Trophoblast cell (in vitro differentiated cells and primary cell): ENCODE measurements around the gene AP1G2.

Experiments
- DNase-seq, 2 donors: peaks; one replicate each; pipeline ENCODE4 v3.0.0-alpha.2; 2016
- H2AFZ ChIP-seq: 2 replicates; pipeline ENCODE4 v1.6.1; 2013; ENCODE audit warnings: low read length, moderate library complexity, mild to moderate bottlenecking; ENCODE audit not compliant: insufficient read depth, poor library complexity
- H2AK5ac ChIP-seq: 2 replicates; pipeline ENCODE4 v1.6.1; 2013; ENCODE audit warnings: mild to moderate bottlenecking, low read length
- H2BK120ac ChIP-seq: 2 replicates; pipeline ENCODE4 v1.6.1; 2013; ENCODE audit warnings: low read length, mild to moderate bottlenecking, moderate library complexity; ENCODE audit not compliant: insufficient read depth, poor library complexity
- H2BK12ac ChIP-seq: 2 replicates; pipeline ENCODE4 v1.6.1; 2013; ENCODE audit warnings: mild to moderate bottlenecking, low read length, moderate library complexity
- H2BK5ac ChIP-seq: 2 replicates; pipeline ENCODE4 v1.6.1; 2013; ENCODE audit warnings: low read length, low read depth, moderate library complexity, mild to moderate bottlenecking; ENCODE audit not compliant: poor library complexity
- H3K14ac ChIP-seq: 2 replicates; pipeline ENCODE4 v1.6.1; 2013; ENCODE audit warnings: mild to moderate bottlenecking, low read length
- H3K18ac ChIP-seq: 2 replicates; pipeline ENCODE4 v1.6.1; 2013; ENCODE audit warnings: mild to moderate bottlenecking, low read length
- H3K23ac ChIP-seq: 2 replicates; pipeline ENCODE4 v1.6.1; 2013; ENCODE audit warnings: low read length
- H3K27ac ChIP-seq: 2 replicates; pipeline ENCODE4 v1.5.1; 2013; ENCODE audit warnings: low read depth, mild to moderate bottlenecking, inconsistent platforms, low read length, moderate library complexity
- H3K27me3 ChIP-seq: 2 replicates; pipeline ENCODE4 v1.6.1; 2013; ENCODE audit warnings: inconsistent platforms, mild to moderate bottlenecking, low read length, moderate library complexity; ENCODE audit not compliant: insufficient read depth
- H3K36me3 ChIP-seq, 2 experiments: 1 replicate in 1 of 2; 2 replicates in 1 of 2; pipeline ENCODE4 v1.6.1; 2013; ENCODE audit warnings: low read length in 2 of 2, mild to moderate bottlenecking in 2 of 2, moderate library complexity in 1 of 2; ENCODE audit not compliant: insufficient read depth in 2 of 2, control insufficient read depth in 1 of 2
- H3K4ac ChIP-seq: 2 replicates; pipeline ENCODE4 v1.6.1; 2013; ENCODE audit warnings: low read depth, mild to moderate bottlenecking, low read length, moderate library complexity
- H3K4me1 ChIP-seq, 2 experiments: 1 replicate in 1 of 2; 2 replicates in 1 of 2; pipeline ENCODE4 v1.6.1; 2013; ENCODE audit warnings: low read length in 2 of 2, mild to moderate bottlenecking in 2 of 2, moderate library complexity in 1 of 2; ENCODE audit not compliant: insufficient read depth in 2 of 2, control insufficient read depth in 1 of 2
- H3K4me2 ChIP-seq: 2 replicates; pipeline ENCODE4 v1.6.1; 2013; ENCODE audit warnings: inconsistent platforms, mild to moderate bottlenecking, low read length, moderate library complexity
- H3K4me3 ChIP-seq: 2 replicates; pipeline ENCODE4 v1.5.1; 2013; ENCODE audit warnings: mild to moderate bottlenecking, low read depth, low read length, inconsistent platforms
- H3K79me1 ChIP-seq: one replicate; pipeline ENCODE4 v1.6.1; 2013; ENCODE audit warnings: low read length
- H3K79me2 ChIP-seq: 2 replicates; pipeline ENCODE4 v1.6.1; 2013; ENCODE audit warnings: low read length, mild to moderate bottlenecking; ENCODE audit not compliant: control insufficient read depth, insufficient read depth, poor library complexity
- H3K9ac ChIP-seq: 2 replicates; pipeline ENCODE4 v1.6.1; 2013; ENCODE audit warnings: mild to moderate bottlenecking, low read length
- H3K9me3 ChIP-seq: 2 replicates; pipeline ENCODE4 v1.6.1; 2013; ENCODE audit warnings: low read depth, mild to moderate bottlenecking, control low read depth, inconsistent platforms, low read length; ENCODE audit not compliant: insufficient read depth
- H4K12ac ChIP-seq: 2 replicates; pipeline ENCODE4 v1.6.1; 2013; ENCODE audit warnings: low read depth, mild to moderate bottlenecking, low read length, moderate library complexity
- H4K8ac ChIP-seq: 2 replicates; pipeline ENCODE4 v1.6.1; 2013; ENCODE audit warnings: low read depth, mild to moderate bottlenecking, low read length, moderate library complexity
- H4K91ac ChIP-seq: one replicate; pipeline ENCODE4 v1.6.1; 2013; ENCODE audit warnings: low read depth, mild to moderate bottlenecking, low read length, moderate library complexity
- WGBS: extraction: QIAGEN DNeasy Blood & Tissue Kit; methylation state at CpG from one replicate; pipeline ENCODE4 v1.1.7; 2013; ENCODE audit warnings: missing lambda C conversion rate; ENCODE audit not compliant: insufficient read length, insufficient coverage; ENCODE audit errors: extremely low coverage; 5-methylcytosine and 5-hydroxymethylcytosine counted together

AP1G2 gene

GRCh38 chr14:23523229-23524016, 44.2 kb downstream of the AP1G2 start:
- Histone ChIP-seq H4K8ac (no peak overlapping the region), H3K4me1 (peaks cover 0 to 3% of the 10 kb centered on the region in 2 experiments), H3K27me3 (no peaks in the 10 kb centered on the region), H3K14ac (no peak overlapping the region), H3K23ac (no peak overlapping the region), H3K36me3 (peaks cover 3% of the 10 kb centered on the region in 2 experiments), H3K27ac (no peak overlapping the region), H2AK5ac (no peak overlapping the region), H3K9me3 (no peaks in the 10 kb centered on the region), H4K12ac (no peak overlapping the region), H2BK5ac (no peak overlapping the region), H3K4ac (no peak overlapping the region), H3K9ac (no peak overlapping the region), H3K4me2 (no peak overlapping the region), H4K91ac (no peak overlapping the region), H3K79me2 (no peaks in the 10 kb centered on the region), H3K79me1 (no peaks in the 10 kb centered on the region), H3K18ac (no peak overlapping the region), H2BK12ac (no peak overlapping the region), H2BK120ac (no peak overlapping the region), H2AFZ (no peak overlapping the region), H3K4me3 (no peak overlapping the region)
- DNase-seq, result no peak
- no CpG with 5 or more reads among the region's 16 CpGs for WGBS

DNA sequence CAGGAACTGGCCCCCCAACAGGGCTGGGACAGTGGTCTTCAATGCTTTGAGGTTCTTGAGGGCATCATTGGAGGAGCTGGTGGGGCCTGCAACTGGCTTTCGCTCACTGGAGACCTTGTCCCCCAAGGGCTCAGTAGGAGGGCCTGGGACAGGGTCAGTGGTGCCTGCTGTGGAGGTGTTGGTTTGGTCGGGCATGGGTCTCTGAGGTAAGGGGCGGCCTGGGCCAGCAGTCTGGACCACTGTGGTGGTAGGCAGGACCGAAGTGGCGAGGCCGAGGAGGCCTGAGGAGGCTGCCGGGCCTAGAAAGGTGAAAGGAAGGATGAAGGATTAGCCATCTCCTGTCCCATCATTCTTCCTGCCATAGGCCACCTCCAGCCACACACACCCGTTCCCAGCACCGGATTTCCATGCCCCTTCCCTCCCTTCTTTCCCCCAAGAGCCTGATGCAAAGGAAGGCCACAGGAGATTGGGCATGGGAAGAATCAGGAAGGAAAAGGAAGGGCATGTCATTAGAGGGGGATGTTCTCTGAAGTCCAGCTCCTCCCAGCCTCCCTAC, 44.9 kb downstream of the AP1G2 start:
- no peak overlapping the region for H4K12ac ChIP-seq
- H2AK5ac ChIP-seq, result no peak overlapping the region
- DNase-seq, result no peak
- no peaks in the 10 kb centered on the region for H3K4me1 ChIP-seq
- H4K8ac ChIP-seq, result no peak overlapping the region
- H3K4ac ChIP-seq, result no peak overlapping the region
- H3K27ac ChIP-seq, result no peak overlapping the region
- H2BK120ac ChIP-seq, result no peak overlapping the region
- peaks cover 3% of the 10 kb centered on the region in 2 experiments for H3K36me3 ChIP-seq
- no peaks in the 10 kb centered on the region for H3K79me1 ChIP-seq
- no peak overlapping the region for H2AFZ ChIP-seq
- H3K79me2 ChIP-seq, result no peaks in the 10 kb centered on the region
- H3K14ac ChIP-seq, result no peak overlapping the region
- no peak overlapping the region for H3K9ac ChIP-seq
- no peak overlapping the region for H2BK5ac ChIP-seq
- no peak overlapping the region for H3K23ac ChIP-seq
- no peak overlapping the region for H2BK12ac ChIP-seq
- no peak overlapping the region for H4K91ac ChIP-seq
- H3K18ac ChIP-seq, result no peak overlapping the region
- H3K4me3 ChIP-seq, result no peak overlapping the region
- H3K27me3 ChIP-seq, result no peaks in the 10 kb centered on the region
- no peak overlapping the region for H3K4me2 ChIP-seq
- no CpG with 5 or more reads among the region's 9 CpGs for WGBS
- H3K9me3 ChIP-seq, result no peaks in the 10 kb centered on the region

DNA sequence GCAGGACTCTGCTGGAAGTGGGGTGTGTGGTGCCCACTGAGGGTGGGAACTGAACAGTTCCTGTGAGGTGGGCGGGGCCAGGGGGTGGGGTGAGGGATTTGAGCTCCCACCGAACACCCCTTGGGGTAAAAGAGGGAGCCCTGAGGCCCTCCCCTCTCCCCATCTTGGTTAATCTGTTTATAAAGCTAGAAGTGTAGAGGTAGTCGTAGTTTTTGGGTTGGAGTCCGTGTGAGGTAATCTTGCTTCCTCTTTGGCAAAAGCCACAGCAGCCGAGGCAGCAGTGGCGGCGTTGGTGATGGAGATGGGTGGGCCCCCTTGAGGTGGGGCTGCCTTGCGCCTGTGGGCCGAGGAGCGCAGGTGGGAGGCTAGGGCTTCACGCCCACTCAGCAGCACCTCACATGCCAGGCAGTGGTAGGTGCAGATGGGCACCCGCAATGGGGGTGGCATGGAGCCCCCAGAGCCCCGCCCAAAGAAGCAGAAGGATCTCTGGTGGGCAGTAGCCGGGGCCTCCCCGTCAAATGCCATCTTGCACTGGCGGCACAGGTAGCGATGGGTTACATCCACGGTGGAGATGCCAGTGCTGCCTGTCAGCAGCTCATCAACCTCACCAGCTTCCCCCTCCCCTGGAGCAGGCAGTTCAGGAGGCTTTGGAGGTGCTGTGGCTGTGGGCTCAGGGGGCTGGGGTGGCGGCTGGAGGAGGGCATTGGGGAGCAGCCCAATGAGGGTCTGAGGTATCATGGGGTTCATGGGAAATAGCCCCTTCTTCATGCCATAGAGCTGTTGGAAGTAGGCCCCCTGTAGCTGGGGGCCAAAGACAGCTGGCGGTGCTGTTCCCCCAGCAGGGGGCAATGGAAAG, 45.6 kb downstream of the AP1G2 start:
- Histone ChIP-seq H3K4me1 (no peaks in the 10 kb centered on the region), H4K8ac (no peak overlapping the region), H2BK120ac (no peak overlapping the region), H3K79me2 (no peaks in the 10 kb centered on the region), H3K14ac (no peak overlapping the region), H2BK5ac (no peak overlapping the region), H3K9me3 (no peaks in the 10 kb centered on the region), H2AK5ac (no peak overlapping the region), H3K36me3 (peaks cover 0 to 3% of the 10 kb centered on the region in 2 experiments), H3K4ac (no peak overlapping the region), H3K4me3 (no peak overlapping the region), H3K27me3 (no peaks in the 10 kb centered on the region), H3K27ac (no peak overlapping the region), H4K12ac (no peak overlapping the region), H3K18ac (no peak overlapping the region), H3K23ac (no peak overlapping the region), H3K4me2 (no peak overlapping the region), H4K91ac (no peak overlapping the region), H2AFZ (no peak overlapping the region), H3K9ac (no peak overlapping the region), H2BK12ac (no peak overlapping the region), H3K79me1 (no peaks in the 10 kb centered on the region)
- no CpG with 5 or more reads among the region's 20 CpGs for WGBS
- no peak for DNase-seq

GRCh38 chr14:23520899-23521533, 46.6 kb downstream of the AP1G2 start:
- no CpG with 5 or more reads among the region's 14 CpGs for WGBS
- no peak overlapping the region for H2BK12ac ChIP-seq
- H4K91ac ChIP-seq, result no peak overlapping the region
- H3K4ac ChIP-seq, result no peak overlapping the region
- H3K4me2 ChIP-seq, result no peak overlapping the region
- no peak for DNase-seq
- H2BK120ac ChIP-seq, result no peak overlapping the region
- no peak overlapping the region for H4K12ac ChIP-seq
- no peaks in the 10 kb centered on the region for H3K79me1 ChIP-seq
- H3K4me1 ChIP-seq, result no peaks in the 10 kb centered on the region
- no peak overlapping the region for H2AK5ac ChIP-seq
- no peak overlapping the region for H3K18ac ChIP-seq
- H2AFZ ChIP-seq, result no peak overlapping the region
- no peak overlapping the region for H3K9ac ChIP-seq
- H3K27ac ChIP-seq, result no peak overlapping the region
- H3K79me2 ChIP-seq, result no peaks in the 10 kb centered on the region
- H3K4me3 ChIP-seq, result no peak overlapping the region
- H3K14ac ChIP-seq, result no peak overlapping the region
- H3K9me3 ChIP-seq, result no peaks in the 10 kb centered on the region
- no peaks in the 10 kb centered on the region for H3K27me3 ChIP-seq
- no peak overlapping the region for H3K23ac ChIP-seq
- H3K36me3 ChIP-seq, result peaks cover 0 to 3% of the 10 kb centered on the region in 2 experiments
- no peak overlapping the region for H2BK5ac ChIP-seq
- H4K8ac ChIP-seq, result no peak overlapping the region
